Stimulated activated CD4-positive, alpha-beta T cell treated with anti-CD3 and anti-CD28 coated beads, Interleukin-15, amount 100 ng/mL, for 1 hour (primary cell): ENCODE data around the gene MEGF11.

Source experiments
- DNase-seq, 2 donors: peaks; one replicate each; pipeline ENCODE4 v3.0.0-alpha.2; 2020; ENCODE audit warnings: low read depth in 1 of 2, low spot score in 1 of 2

The MEGF11 gene

DNA sequence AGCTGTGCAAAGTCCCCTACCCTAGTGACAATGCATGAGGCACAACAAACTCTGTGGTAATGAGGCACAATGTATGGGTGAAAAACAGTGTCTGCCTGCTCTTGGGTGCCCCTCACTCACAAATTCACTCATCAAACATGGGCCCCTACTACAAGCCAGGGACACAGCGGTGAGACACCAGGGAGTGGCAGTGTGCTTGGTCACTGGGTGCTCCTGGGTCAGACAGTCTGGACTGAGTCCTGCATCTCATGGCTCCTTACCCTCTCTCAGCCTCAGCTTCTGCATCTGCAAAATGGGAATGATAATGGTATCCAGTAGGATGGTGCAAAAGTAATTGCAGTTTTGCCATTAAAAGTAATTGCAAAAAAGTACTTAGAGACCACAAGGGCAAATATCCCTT is 184.7 kb downstream of the MEGF11 start:
- no peak for DNase-seq

DNA sequence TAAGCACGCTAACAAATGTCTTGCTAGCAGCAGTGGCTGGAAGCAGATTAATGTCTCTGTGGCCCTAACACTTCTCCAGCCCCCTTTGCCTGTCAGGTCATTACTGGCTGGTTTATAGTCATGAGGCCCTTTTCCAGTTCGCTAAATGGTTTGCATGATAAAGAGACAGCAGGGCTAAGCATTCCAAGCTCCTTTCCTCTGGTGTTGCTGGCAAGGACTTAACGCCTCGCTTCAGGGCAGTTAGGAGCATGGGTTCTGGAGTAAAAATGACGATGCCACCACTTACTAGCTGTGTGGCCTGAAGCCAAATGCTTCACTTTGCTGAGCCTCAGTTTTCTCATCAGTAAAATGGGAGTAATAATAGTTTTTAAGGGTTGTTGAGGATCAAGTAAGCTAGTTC is 185.9 kb downstream of the MEGF11 start:
- no peak for DNase-seq

DNA sequence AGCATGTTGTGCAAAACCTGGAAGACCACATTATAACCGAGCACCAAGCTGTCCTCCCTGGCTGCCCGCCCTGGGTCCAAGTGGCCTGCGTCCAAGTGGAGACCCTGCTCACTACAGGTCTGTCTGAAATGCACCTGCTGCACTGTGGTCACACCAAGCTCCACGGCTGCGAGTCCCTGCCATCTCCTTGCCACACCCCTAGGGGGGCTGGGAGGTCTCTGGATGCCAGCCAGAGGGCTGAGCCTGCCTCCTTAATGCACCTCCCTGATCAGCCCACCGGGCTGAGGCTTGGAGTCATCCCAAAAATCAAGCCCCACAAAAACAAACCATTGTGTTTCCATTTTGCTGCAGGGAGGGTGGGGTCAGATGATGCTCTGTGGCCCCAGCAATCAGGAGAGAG is 187.1 kb downstream of the MEGF11 start:
- no peak for DNase-seq

DNA sequence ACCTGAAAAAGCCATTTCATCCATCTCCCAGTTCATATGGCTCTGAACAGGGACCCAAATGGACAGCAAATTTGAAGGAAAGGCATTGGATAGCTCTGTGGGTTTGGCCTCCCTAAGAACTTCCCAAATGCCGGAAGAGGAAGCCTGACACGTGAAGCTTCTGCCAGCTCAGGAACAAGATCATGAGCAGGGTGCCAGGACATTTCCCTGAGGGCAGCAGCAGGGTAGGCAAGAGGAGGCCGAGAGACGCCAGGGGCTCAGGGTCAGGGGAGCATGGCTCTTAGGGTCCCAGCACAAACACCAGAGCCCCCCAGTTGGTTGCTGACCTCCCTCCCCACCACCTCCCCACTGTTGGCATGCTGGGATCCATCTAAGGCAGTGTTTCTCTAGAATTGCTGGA is 187.5 kb downstream of the MEGF11 start:
- DNase-seq: no peak

DNA sequence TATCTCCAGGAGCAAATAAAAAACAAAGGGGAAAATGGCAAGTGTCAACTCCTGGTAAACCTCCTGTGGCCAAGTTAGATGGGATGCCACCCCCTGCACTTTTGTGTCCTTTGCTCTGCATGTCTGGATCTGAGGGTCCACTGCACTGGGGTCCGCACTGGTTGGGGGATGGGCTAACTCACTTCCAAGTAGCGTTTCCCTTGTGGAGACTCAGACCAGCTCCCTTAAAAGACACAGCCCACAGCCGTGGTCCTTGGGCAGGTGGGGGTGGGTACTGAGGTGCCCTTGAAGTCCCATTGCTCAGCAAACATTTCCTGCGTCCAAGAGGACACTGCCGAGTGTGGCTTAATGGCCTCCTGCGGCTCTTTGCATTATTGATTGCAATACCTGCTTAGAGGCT is 188.2 kb downstream of the MEGF11 start:
- no peak for DNase-seq

DNA sequence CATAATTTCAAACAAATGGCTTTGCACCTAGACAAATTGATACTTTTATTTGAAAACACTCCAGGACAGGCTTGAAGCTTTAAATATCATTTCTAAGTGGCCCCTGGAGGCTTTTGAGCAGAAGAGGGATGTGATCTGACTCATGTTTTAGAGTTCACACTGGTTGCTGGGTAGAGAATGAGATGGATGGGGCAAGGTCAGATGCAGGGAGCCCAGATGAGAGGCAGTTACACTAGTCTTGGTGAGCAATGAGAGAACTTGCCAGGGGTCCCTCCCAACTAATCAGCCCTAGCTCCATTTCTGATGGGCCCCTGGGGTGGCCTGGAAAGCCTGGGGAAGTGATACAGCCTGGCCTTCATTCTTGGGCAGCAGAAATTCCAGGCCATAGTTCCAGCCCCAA is 190.4 kb downstream of the MEGF11 start:
- DNase-seq: no peak

DNA sequence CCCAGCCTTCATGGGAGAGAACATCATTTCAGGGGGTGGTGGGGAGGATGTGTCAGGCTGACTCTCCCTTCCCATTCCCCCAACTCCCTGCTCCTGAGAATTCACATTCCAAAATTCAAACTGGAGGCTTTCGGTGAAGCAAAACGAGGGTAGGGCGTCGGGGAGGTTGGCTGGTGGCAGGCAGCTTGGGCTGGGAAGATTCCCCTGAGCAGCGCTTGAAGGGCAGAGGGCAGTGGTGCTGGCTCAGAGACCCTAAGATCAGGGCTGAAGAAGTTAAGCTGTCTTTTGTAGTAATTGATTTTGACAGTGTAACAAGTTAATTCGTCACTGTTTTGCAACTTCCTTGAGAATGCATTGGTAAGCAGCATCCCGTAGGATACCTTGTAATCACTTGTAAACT is 196.5 kb downstream of the MEGF11 start:
- DNase-seq: no peak

DNA sequence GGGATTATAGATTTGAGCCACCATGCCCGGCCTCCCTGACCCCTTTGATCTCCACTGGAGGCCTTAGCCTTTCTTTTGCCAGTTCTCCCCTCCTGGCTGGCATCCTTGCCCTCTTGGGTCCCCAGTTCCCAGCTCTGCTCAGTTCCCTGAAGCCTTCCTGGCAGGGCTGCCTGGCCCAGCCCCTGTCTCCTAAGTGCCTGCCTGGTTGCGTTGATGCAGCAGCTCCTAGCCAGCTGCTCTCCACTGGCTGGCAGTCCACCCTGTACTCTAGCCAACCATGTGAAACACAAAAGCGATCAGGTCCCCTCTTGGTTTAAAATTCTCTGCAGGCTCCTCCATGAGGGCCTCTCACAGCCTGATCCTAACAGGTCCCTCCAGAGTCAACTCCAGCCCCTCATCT is 199.6 kb downstream of the MEGF11 start:
- DNase-seq: no peak

DNA sequence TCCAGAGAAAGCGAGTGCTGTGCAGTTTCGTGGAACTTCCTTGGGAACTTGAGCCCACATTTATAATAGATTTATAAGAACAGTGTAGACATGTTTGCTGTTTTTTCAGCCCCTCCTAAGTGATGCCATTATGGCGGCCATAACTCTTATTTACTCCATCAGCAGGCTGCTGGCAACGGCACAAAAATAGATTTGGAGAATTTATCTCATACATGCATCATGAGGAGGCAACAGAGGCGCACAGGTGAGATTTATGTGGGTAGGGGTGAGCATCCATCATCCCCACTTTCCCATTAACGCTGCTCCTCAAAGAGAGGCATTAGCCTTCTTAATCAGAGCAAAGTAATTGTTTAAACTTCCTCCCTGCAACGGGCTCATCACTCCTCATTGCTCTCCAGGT is 201.7 kb downstream of the MEGF11 start:
- no peak for DNase-seq

DNA sequence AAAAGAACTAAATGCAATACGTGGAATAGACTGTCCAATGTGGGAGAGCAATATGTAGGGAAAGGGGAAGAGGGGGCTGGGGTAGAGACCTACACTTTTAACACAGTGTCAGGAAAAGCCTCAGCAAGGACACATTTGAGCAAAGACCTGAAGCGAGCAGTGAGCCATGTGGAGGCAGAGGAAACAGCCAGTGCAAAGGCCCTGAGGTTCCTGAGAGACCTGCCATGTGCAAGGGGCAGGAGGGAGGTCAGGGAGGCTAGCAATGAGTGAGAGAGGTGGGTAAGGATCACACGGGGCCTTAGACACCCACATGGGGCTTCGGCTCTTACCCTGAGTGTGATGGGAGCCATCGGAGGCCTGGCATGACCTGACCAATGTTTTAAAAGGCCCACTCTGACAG is 203.3 kb downstream of the MEGF11 start:
- no peak for DNase-seq

DNA sequence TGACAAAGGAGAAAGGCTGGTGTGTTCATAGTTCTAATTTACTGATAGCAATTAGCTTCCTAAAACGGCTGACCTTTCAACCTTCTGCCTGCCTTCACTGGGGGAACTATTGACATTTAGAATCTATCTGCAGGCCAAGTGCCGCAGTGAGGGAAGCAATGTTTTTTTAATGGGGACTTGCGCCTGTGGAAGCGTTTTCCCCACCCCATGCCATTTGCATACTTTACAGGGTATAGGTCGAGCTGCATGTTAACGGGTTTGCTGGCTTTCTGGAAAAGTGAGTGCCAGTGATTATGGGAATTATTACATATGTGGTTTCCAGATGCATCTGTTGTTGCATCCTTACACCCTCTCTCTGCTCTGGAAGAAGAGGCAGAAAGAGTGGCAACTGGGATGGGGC is 204.2 kb downstream of the MEGF11 start:
- DNase-seq: no peak

DNA sequence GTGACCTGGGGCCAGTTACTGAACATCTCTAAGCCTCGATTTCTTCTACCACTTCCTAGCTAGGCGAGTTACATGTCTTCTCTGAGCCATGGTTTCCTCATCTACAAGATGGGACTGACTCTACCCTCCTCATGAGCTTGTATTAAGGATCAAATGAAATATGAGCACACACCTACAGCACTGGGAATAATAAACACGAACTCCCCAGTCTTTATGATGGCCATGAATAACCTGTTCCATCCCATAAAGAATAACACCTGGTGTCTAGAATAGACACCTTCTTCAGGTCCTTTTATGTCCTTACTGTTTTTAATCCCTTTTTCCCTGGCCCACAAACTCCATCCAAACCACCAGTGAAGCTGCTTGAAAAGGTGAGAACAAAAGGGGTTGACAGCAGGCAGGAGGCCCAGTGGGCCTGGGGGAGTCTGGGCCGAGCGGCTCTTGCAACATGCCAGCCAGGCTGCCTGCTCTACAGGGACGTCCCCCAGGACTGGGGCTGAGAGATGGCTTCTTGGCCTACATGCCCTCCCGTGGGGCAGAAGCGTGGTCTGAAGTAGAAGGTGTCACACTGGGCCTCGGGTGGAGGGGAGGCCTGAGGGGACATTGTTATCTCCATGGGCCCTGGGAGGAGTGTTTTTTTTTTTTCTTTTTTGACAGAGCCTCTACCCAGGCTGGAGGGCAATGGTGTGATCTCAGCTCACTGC is 206.1 kb downstream of the MEGF11 start:
- no peak for DNase-seq

DNA sequence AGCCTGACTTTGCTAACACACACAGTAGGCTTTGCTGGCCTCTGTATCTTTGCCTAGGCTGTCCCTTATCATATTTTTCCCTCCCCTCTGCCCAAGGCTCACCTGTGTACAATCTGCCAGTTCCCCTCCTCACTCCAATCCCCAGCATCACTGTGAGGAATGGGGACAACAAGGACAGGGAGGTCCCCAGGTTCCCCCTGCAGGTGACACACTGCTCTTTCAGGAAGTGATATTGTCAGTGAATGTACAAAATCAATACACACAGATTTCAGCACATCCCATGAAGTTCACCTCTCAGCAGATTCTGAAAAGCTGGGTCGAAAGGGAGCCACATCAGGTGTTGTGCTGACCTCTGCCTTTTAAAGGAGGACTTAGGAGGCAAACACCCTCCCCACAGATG is 206.8 kb downstream of the MEGF11 start:
- no peak for DNase-seq

DNA sequence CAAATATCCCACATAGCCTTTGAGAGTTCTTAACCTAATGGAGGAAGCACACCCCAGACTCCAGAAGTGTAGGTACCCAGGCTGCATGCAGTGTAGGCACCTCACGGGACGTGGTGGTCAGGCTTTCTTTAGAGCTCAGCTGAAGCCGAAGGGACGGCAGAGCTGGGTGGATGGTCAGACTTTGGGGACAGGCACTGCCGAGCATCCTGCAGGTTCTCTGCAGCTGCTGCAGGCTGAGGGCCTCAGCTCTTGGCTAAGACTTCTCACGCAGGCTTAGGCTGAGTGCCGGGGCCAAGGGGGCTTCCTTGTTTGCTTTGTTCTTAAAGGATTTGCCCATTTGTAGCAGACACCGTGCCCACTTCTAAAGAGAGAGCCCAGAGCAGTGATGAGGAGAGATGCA is 207.2 kb downstream of the MEGF11 start:
- no peak for DNase-seq

DNA sequence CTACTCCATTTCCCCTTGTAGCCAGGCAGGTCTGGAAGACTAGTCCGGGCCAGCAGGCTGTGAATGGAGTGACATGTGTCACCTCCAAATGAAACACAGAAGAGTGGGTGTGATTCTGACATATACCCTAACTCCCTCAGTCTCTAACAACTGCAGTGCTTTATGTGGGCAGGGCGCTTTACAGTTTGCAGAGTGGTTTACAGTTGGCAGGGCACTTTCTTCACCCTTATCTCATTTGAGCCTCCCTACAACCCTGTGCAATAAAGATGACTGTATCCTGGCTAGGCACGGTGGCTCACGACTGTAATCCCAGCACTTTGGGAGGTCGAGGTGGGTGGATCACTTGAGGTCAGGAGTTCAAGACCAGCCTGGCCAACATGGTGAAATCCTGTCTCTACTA is 208.0 kb downstream of the MEGF11 start:
- DNase-seq: no peak

DNA sequence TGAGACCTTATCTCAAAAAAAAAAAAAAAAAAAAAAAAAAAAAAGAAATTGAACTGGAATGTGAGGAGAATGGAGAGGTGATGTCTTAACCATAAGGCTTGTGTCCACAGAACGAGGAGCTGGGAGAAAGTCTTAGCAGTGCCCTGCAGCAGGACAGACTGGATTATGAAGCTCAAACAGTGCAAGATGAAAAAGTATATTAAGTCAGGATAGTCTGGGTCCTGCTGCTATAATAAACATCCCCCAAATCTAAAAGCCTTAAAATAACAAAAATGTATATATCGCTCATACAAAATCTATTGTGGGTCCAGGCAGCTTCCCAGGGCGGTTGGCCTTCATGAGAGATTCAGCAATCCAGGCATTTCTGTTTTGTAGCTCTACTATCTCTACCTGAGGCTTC is 208.7 kb downstream of the MEGF11 start:
- no peak for DNase-seq

DNA sequence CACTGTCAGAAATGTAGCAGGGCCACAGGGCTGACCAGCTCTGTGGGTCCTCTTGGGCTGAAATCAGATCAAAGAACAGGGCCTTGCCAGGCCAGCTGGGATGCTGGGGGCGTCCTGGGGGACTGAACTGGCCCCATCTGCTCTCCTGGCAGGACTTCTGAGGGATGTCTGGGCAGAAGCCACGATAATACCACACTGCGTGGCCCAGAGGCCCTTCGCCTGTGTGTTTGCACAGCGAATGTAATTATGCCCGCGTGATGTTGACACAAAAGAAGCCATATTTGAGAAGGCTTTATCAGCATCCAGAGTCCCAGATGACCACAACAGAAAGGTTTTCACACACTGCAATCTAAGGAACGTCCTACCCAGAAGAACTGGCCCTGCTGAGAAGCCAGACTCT is 210.3 kb downstream of the MEGF11 start:
- DNase-seq: no peak

DNA sequence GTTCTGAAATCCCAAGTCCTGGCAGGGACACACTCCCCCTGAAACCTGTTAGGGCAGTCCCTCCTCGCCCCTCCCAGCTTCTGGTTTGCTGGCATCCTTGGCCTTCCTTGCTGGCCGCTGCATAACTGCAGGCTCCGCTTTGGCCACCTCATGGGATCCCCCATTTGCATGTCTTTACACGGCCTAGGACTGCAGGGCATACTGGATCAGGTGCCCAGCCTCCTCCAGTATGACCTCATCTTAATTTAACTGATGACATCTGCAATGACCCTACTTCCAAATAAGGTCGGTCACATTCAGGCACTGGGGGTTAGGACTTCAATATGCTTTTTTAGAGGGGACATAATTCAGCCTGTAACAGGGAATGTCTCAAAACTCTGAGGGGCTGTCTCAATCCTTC is 210.9 kb downstream of the MEGF11 start:
- no peak for DNase-seq

DNA sequence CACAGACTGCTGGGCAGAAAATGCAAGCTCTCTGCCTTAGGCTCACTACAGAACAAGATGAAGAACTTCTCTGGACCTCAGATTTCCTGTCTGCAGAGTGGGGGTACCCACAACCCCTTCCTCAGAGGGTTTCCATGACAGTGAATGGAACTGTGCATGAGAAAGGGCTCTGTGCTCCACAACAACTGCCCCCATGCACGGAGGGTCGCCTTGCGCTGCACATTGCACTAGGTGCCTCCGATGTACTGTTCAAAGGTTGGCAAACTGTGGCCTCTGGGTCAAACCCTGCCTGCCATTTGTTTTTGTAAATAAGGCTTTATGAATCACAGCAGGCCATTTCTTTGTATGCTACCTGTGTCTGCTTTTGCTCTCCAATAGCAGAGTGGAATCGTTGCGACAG is 212.3 kb downstream of the MEGF11 start:
- DNase-seq: no peak

DNA sequence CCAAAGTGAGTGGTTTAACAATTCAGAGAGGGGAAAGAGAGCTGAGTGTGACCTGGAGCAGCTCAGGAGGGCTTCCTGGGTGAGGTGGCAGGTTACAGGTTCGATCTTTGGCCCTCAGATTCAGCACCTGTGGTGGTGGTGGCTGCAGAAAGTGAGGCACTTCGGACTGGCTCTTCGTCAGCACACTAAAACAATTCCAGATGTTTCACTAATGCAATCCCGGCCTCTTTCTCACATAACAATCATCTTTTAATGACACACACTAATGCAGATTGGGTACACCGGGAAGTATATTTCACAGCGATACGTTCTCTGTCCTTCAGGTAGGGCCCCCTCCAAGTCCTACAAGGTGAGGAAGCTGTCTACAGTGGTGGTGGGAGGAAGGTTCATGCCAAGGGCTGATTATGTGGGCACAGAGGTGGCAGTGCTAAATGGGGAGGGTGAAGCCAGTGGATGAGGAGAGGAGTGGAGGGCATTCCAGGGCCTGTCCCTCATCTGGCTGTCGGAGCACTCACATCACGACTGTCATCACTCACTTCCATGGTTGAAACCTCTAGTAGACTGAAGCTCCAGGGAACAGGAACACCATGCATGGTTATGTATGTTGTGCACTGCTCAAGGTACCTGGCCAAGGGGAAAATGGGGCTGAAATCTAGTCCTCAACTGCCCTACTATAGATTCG is 213.2 kb downstream of the MEGF11 start:
- DNase-seq: no peak

DNA sequence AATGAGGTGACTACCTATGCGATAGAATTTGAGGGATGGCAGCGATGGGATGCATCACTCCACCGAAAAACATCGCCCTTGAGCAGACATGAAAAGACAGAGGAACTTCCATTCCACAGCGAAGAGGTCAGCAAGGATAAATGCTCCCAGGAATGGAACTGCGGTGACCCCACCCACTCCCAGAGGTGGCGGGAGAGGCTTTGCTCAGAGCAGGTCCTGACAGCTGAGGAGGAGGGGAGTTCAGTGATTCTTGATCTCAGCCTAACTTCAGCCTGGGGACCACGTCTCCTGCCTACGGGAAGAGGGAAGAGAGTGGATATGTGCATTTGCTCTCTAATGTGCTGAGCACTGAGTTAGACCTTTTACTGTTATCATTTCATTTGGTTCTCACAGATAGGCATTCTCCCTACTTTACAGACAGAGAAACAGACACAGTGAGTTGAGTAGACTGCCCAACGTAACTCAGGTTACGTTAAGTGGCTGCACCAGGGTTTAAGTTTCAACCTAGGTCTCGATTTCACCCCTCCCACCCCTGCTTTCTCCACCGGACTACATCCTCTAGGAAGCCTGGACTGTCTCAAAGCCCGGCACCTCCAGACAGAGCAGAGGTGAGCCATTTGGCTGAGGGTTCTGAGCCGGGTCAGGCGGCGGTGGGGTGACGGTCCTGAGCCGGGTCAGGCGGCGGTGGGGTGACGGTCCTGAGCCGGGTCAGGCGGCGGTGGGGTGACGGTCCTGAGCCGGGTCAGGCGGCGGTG is 214.3 kb downstream of the MEGF11 start:
- no peak for DNase-seq

DNA sequence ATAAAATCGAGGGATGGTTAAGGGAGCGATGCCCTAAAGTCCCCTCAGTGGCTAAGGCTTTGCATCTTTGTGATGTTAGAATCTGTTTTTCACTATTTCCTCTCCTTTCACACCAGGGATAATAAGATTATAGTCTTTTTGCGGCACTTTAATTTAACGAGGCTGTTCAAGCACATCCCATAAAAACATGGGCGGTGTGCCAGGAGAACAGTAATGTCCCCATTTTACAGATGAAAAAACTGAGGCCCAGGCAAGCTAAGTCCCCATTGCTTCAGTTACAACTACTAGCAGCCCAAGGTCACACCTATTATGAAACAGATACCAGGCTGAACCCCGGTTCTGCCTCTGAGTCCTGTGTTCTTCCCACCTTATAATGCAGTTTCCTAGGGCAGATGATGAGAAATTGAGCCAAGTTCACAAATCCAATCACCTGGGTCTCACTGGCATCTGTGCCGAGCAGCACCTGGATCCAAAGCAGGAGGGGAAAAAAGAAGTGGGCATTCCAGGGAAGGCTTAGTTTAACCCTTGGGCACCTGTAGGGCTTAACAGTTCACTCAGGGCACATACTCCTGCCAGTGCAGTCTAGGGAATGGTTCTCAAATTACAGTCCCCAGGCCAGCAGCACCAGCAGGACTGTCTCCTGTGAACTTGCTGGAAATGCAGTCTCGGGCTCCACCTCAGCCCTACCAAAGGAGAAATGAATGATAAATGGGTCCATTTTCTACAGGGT is 215.0 kb downstream of the MEGF11 start:
- DNase-seq: no peak
